ENCODE results near the gene RETREG3. TPM values are rescaled to one million over a fixed set of nuclear protein-coding genes. Genes with fewer than 3 reads are reported as not detected.
A peak's percentile ranks its signal among the peaks of the same experiment; 100 is the strongest.
"Not testable (repeated sequence)": the region's sequence is repeated elsewhere in the genome, so short reads cannot be mapped to it uniquely, and the experiment has no call there.

The RETREG3 gene
- total and polyA plus RNA-seq, 4 donors, result 16.1 to 62.7 (median 44.5) TPM

- Histone ChIP-seq H3K27ac (ENCODE audit: low read depth in 1 of 2, low read length in 1 of 2) (peak overlapping the region; percentile 86 to 92), H3K27me3 (ENCODE audit: control insufficient read depth in 3 of 3, insufficient read depth in 3 of 3, low read length in 2 of 3) (no peaks in the 10 kb centered on the region)
- ATAC-seq (ENCODE audit: insufficient read depth, low FRiP score), result no peak
Measured at GRCh38 chr17:42553866-42554249, 55.3 kb downstream of the RETREG3 start.

GRCh38 chr17:42553161-42553818 is 55.9 kb downstream of the RETREG3 start:
- peak overlapping the region in 1 of 2 donors; percentile 3 for H3K27ac ChIP-seq (ENCODE audit: low read depth in 1 of 2, low read length in 1 of 2)
- no peak overlapping the region for H3K4me3 ChIP-seq
- no peaks in the 10 kb centered on the region for H3K9me3 ChIP-seq (ENCODE audit: control insufficient read depth in 4 of 4, insufficient read depth in 3 of 4, low read length in 3 of 4)
- ATAC-seq (ENCODE audit: insufficient read depth, low FRiP score), result no peak
- H3K27me3 ChIP-seq (ENCODE audit: control insufficient read depth in 3 of 3, insufficient read depth in 3 of 3, low read length in 2 of 3), result no peaks in the 10 kb centered on the region
- 79 to 87% methylated on average over 45 of the region's 45 CpGs for WGBS, 2 donors
- no peak overlapping the region for H3K9ac ChIP-seq (ENCODE audit: insufficient read depth in 1 of 2, low read length in 2 of 2)
- peaks cover 0 to 4% (median 0%) of the 10 kb centered on the region in 4 donors for H3K36me3 ChIP-seq (ENCODE audit: control insufficient read depth in 4 of 4, insufficient read depth in 4 of 4, low read length in 4 of 4)
- peaks cover 0 to 18% (median 4%) of the 10 kb centered on the region in 5 donors for H3K4me1 ChIP-seq (ENCODE audit: control insufficient read depth in 5 of 5, insufficient read depth in 5 of 5, low read length in 5 of 5)
- no peak for TF ChIP-seq CTCF (IDR thresholded peaks at IDR 0.05; ENCODE audit: control extremely low read depth, extremely low read depth)
- no peak for DNase-seq

More at GRCh38 chr17:42553866-42554249, 55.3 kb downstream of the RETREG3 start:
- WGBS, 2 donors, result 47 to 56% methylated on average over 16 of the region's 16 CpGs
- Histone ChIP-seq H3K4me1 (ENCODE audit: control insufficient read depth in 5 of 5, insufficient read depth in 5 of 5, low read length in 5 of 5) (peaks cover 0 to 18% (median 4%) of the 10 kb centered on the region in 5 donors), H3K36me3 (ENCODE audit: control insufficient read depth in 4 of 4, insufficient read depth in 4 of 4, low read length in 4 of 4) (peaks cover 0 to 4% (median 0%) of the 10 kb centered on the region in 4 donors), H3K9me3 (ENCODE audit: control insufficient read depth in 4 of 4, insufficient read depth in 3 of 4, low read length in 3 of 4) (no peaks in the 10 kb centered on the region), H3K9ac (ENCODE audit: insufficient read depth in 1 of 2, low read length in 2 of 2) (peak overlapping the region; percentile 40 to 94), H3K4me3 (peak overlapping the region; percentile 92)
- no peak for DNase-seq
- TF ChIP-seq CTCF (IDR thresholded peaks at IDR 0.05; ENCODE audit: control extremely low read depth, extremely low read depth), result no peak

- Histone ChIP-seq H3K4me1 (ENCODE audit: control insufficient read depth in 5 of 5, insufficient read depth in 5 of 5, low read length in 5 of 5) (peaks cover 0 to 18% (median 4%) of the 10 kb centered on the region in 5 donors), H3K4me3 (peak within 1 kb of the TSS; percentile 92), H3K27ac (ENCODE audit: low read depth in 1 of 2, low read length in 1 of 2) (peak within 1 kb of the TSS in 1 of 2 donors; percentile 92)
- WGBS, 2 donors, result 94 to 96% methylated on average over 15 of the region's 15 CpGs
- not testable (repeated sequence) for DNase-seq; H3K36me3 ChIP-seq (ENCODE audit: control insufficient read depth in 4 of 4, insufficient read depth in 4 of 4, low read length in 4 of 4); H3K9me3 ChIP-seq (ENCODE audit: control insufficient read depth in 4 of 4, insufficient read depth in 3 of 4, low read length in 3 of 4); ATAC-seq (ENCODE audit: insufficient read depth, low FRiP score); H3K9ac ChIP-seq (ENCODE audit: insufficient read depth in 1 of 2, low read length in 2 of 2); H3K27me3 ChIP-seq (ENCODE audit: control insufficient read depth in 3 of 3, insufficient read depth in 3 of 3, low read length in 2 of 3)
Measured at GRCh38 chr17:42552736-42553135, 56.4 kb downstream of the RETREG3 start, which contains the start of gene HSD17B1. Gene HSD17B1 (plus strand): TSS chr17:42552923. CDS start chr17:42552934, 11 bp downstream.

- Histone ChIP-seq H3K9ac (ENCODE audit: insufficient read depth in 1 of 2, low read length in 2 of 2) (no peak overlapping the region), H3K36me3 (ENCODE audit: control insufficient read depth in 4 of 4, insufficient read depth in 4 of 4, low read length in 4 of 4) (peaks cover 0 to 9% (median under 1%) of the 10 kb centered on the region in 4 donors), H3K9me3 (ENCODE audit: control insufficient read depth in 4 of 4, insufficient read depth in 3 of 4, low read length in 3 of 4) (no peaks in the 10 kb centered on the region), H3K27ac (ENCODE audit: low read depth in 1 of 2, low read length in 1 of 2) (no peak overlapping the region), H3K4me1 (ENCODE audit: control insufficient read depth in 5 of 5, insufficient read depth in 5 of 5, low read length in 5 of 5) (peaks cover 0 to 10% (median 4%) of the 10 kb centered on the region in 5 donors), H3K4me3 (no peak overlapping the region), H3K27me3 (ENCODE audit: control insufficient read depth in 3 of 3, insufficient read depth in 3 of 3, low read length in 2 of 3) (no peaks in the 10 kb centered on the region)
- no peak for DNase-seq
- ATAC-seq (ENCODE audit: insufficient read depth, low FRiP score), result no peak
- TF ChIP-seq CTCF (IDR thresholded peaks at IDR 0.05; ENCODE audit: control extremely low read depth, extremely low read depth), result no peak
- 79 to 84% methylated on average over 14 of the region's 14 CpGs for WGBS, 2 donors
Measured at GRCh38 chr17:42548993-42549755, 60.0 kb downstream of the RETREG3 start.
